Activated CD4-positive, alpha-beta T cell treated with anti-CD3 and anti-CD28 coated beads, Interleukin-2, Interleukin-6, amounts not matched to agents 100 ng/mL and 50 ng/mL, durations not matched to agents 16 hours and 8 hours (primary cell): ENCODE data around the gene ZMIZ1.

ENCODE experiments used
- DNase-seq: peaks from one replicate; pipeline ENCODE4 v3.0.0-alpha.2; 2020

ZMIZ1 gene

DNA sequence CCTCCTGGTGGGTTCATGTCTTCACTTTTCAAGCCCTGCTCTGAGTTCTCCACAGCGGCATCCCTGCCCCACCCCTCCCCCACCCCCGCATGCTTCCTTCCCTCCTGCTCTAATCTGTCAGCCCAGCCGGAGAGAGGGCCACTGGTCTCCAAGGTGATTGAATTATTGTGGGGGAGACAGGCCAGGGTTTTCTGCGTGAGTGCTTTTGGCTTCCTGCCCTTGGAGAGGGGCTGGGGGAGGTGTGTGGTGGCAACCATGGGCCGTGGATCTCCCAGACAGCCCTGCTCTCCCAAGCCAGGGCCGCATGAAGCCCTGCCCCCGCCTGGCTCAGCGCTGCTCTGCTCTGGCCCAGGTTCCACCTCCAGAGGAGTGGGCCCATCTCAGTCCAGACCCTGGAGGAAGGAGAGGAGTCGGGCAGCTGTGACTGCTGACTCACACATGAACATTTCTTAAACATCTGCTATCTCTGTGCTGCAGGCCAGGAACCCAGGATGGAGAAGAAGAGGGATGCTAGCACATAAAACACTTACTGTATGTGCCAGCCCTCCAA, 109.9 kb downstream of the ZMIZ1 start:
- DNase-seq = no peak

GRCh38 chr10:79179164-79179956, 110.6 kb downstream of the ZMIZ1 start:
- DNase-seq = no peak

- no peak for DNase-seq
These were observed 111.2 kb downstream of the ZMIZ1 start for GRCh38 chr10:79179957-79180309.

DNA sequence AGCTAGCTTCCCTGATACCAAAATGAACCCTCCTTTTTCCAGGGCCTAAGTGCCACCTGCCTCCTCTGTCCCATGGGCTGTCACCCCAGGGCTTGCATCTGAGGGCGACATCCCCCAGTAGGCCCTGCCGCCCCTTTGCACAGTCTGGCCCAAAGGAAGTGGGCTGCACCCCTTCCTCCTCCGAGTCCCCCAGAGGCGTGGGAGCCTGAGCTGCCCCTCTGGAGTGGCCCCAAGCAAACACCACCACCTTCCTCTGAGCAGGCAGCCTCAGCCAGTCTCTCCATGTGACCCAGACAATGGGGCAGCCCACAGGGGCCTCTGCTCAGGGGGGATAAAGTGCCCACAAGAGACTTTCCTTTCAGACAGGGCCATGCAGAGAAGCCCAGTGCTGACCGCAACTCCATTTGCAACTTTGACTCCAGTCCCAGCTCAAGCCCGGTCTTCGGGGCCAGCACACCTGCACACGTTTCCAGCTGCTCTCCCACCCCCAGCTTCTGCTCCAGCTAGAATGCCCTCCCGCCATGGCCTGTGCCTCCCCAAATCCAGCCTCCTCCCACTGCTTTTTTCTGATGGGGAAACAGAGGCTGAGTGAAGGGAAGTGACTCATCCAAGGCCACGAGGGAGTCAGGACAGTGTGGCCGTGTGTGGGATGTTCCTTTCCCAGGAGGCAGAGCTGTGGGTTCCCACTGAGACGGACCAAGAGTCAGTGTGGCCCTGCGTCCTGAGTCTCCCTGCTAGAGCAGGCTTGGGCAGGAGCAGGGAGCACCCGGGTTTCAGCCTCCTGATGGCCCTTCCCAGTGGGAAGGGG, 111.9 kb downstream of the ZMIZ1 start:
- no peak for DNase-seq

DNA sequence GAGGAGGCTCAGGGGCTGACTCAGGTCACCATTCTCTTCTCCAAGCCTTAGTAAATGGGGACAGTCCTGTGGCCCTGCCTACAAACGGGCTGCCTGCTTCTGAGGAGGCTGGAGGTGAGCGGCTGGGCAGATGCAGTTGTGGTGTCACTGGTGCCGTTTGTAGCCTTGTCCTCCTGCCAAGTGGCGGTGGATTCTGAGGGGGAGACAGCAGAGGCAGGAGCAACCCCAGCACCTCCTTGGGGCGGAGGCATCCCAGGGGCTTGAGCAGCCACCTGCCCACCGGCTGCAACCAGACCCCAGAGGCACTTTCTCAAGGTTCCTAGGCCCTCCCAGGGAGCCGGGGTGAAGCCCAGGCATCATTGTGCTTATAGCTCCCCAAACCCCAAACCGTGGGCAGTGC, 112.5 kb downstream of the ZMIZ1 start:
- no peak for DNase-seq

GRCh38 chr10:79181698-79182521, 113.1 kb downstream of the ZMIZ1 start:
- no peak for DNase-seq

- no peak for DNase-seq
These were observed 114.2 kb downstream of the ZMIZ1 start for GRCh38 chr10:79182781-79183467.

- no peak for DNase-seq
These were observed 114.7 kb downstream of the ZMIZ1 start for GRCh38 chr10:79183468-79183865.

DNA sequence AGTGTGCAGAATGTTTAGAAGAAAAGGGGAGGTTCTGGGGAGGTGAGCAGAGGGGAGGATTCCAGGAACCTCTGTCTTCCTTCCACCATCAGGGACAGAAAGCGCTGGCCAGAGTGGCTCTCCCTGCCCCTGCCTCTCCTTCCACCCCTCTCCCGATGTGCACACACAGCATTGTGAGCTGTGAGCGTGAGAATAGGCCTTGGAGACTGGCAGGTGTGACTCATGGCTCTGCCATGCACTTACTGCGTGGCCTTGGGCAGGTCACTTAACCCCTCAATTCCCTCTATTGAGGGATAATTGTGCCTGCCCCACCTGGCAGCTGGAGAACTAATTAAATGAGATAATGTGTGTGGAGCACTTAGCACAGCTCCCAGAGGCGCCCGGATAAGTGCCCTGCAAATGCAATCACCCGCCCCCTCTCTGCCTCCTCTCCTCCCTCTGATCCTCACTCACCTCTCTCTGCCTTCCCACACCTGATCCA, 115.4 kb downstream of the ZMIZ1 start:
- DNase-seq = no peak

- no peak for DNase-seq
These were observed 115.9 kb downstream of the ZMIZ1 start for GRCh38 chr10:79184657-79185056.

GRCh38 chr10:79185067-79185774, 116.5 kb downstream of the ZMIZ1 start:
- DNase-seq = no peak

- no peak for DNase-seq
These were observed 117.1 kb downstream of the ZMIZ1 start for GRCh38 chr10:79185796-79186374.

DNA sequence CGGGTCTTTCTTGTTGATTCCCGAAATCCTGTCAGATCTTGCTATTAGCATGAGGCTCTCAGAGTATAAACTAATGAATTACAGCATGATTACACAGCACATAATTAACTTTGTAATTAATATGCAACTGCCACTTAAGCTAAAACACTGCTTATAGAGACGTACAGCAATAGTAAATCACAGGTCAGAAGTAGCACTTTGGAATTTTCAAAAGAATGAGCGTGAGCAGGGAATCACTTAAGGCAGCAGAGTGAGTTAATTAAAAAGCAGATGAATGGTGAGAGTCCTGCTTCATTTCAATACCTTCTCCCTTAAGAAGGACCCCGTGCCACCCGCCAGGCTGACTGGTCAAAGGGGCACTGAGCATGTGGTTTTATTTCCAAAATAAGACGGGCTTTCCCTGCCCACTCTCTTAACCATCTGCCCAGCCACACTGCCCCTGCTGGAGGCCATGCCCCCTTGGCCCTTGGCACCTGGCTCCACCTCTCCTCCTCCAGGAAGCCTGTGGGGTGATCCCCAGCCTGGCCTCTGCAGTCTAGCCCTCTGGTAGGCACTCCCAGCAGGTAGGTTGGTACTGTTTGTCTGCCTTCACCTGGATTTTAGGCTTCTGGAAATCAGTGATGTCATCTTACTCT, 117.8 kb downstream of the ZMIZ1 start:
- no peak for DNase-seq

GRCh38 chr10:79187121-79187940, 118.6 kb downstream of the ZMIZ1 start:
- no peak for DNase-seq

DNA sequence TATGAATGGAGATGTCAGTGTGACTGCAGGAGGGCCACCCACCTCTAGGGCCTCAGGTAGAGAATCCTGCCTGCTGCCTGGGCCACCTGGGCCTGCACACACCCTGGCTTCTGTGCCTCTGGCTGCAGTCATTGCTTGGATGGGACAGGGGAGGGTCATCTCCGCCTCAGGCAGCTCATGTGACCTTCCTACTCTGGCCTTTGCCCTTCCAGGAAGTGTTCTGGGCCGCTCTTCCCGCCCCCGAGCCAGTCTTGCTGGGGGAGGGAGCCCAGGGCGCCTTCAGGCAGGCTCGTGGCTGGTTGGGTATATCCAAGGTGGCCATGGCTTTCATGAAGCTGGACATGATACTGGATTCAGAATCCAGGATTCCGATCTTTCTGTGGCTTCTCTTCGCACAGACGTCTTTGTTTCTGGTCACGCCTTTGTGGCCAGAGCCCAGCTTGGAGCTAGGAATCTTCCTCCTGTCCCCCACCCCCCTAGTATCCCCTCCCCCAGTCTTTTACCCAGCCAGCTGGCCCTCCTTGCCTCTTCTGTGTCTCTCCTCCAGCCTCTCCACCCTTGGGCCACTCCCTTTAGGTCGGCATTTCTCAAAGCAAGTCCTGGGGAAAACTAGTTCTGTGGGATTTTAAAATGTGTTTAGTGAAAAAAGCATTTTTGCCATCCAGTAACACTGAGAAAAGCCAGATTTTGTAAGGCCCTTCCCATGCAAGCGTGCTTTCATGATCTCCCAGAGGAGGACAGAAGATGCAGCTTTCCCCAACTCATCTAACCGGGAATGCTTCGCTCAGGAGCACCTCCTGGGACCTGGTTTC, 119.6 kb downstream of the ZMIZ1 start:
- no peak for DNase-seq

GRCh38 chr10:79189181-79189580, 120.4 kb downstream of the ZMIZ1 start:
- no peak for DNase-seq

- DNase-seq = no peak
These were observed 121.2 kb downstream of the ZMIZ1 start for GRCh38 chr10:79189853-79190435.

- no peak for DNase-seq
These were observed 122.0 kb downstream of the ZMIZ1 start for GRCh38 chr10:79190740-79191261.
